BJ (cell line): Measurements from ENCODE around the gene SIX5. TPM values are rescaled to one million over a fixed set of nuclear protein-coding genes. Genes with fewer than 3 reads are reported as not detected.
A peak's percentile ranks its signal among the peaks of the same experiment; 100 is the strongest.
"Not testable (repeated sequence)": the region's sequence is repeated elsewhere in the genome, so short reads cannot be mapped to it uniquely, and the experiment has no call there.

Experiments used
- CTCF ChIA-PET: fragments of 350-600 bp; formaldehyde crosslinking; extraction: SDS; loops from one replicate; lab custom pipeline; 2021; ENCODE audit warnings: antibody characterized with exemption, inconsistent platforms; lab: Yijun Ruan, JAX
- POLR2A ChIA-PET: fragments of 300-600 bp; sonication (Branson Sonifier 250); formaldehyde crosslinking; extraction: SDS; loops from one replicate; lab custom pipeline; 2021; ENCODE audit warnings: antibody characterized with exemption; lab: Charles Lee
- DNase-seq: peaks from one replicate; pipeline ENCODE4 v3.0.0-alpha.2; 2011; ENCODE audit warnings: low read depth
- H3K27me3 ChIP-seq: 2 replicates; pipeline ENCODE4 v1.6.0; 2011; ENCODE audit warnings: low read length; ENCODE audit not compliant: control insufficient read depth, insufficient read depth
- H3K36me3 ChIP-seq: 2 replicates; pipeline ENCODE4 v1.5.1; 2011; ENCODE audit warnings: low read length; ENCODE audit not compliant: control insufficient read depth, insufficient read depth
- H3K4me3 ChIP-seq: 2 replicates; pipeline ENCODE4 v1.5.1; 2011; ENCODE audit warnings: low read depth, mild to moderate bottlenecking, control low read depth, low read length
- CTCF ChIP-seq: IDR thresholded peaks from 2 replicates; pipeline ENCODE4 v1.5.1; 2011; ENCODE audit warnings: low read depth, mild to moderate bottlenecking, control low read depth, inconsistent platforms, low read length, moderate library complexity; ENCODE audit not compliant: insufficient read depth
- polyA plus RNA-seq: library from polyadenylated mRNA; depleted of rRNA; stranded (reverse); fragments of >200 nt; gene quantifications from 2 replicates; pipeline ENCODE4 v1.2.3, GENCODE V29; 2011

Gene SIX5
- polyA plus RNA-seq, 1 experiment: 12.5 TPM

DNA sequence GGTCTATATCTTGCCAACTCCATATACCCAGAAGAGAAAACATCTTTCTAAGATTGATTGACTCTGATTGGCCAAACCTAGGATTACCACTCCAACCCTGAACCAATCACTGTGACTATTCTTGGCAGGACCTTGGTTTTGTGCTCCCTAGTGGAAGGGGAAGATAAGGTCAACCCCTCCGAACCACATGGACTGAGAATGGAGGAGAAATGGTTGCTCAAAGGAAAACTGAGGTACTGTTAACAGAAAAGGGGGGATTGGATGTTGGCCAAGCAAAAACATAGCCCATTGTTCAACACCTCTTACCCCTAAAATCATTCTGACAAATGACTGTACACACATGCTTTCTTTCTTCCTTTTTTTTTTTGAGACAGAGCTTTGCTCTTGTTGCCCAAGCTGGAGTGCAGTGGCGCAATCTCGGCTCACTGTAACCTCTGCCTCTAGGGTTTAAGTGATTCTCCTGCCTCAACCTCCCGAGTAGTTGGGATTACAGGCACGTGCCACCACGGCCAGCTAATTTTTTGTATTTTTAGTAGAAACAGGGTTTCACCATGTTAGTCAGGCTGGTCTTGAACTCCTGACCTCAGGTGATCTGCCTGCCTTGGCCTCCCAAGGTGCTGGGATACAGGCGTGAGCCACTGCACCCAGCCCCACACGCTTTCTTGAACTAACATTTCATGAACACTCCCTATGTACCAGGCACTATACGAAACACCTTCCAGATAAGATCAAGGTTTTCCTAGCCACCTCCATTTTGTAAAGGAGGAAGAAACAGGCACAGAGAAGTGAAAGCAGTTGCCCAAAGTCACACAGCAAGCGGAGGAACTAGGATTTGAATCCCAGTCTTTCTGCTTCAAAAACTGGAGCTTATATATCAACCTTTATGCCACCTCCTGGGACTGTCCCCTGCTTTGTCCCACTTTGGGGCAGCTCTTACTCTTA lies 29.3 kb downstream of the SIX5 start:
- Histone ChIP-seq H3K4me3 (no peak overlapping the region), H3K36me3 (no peaks in the 10 kb centered on the region), H3K27me3 (no peaks in the 10 kb centered on the region)
- CTCF ChIA-PET: interaction anchor here (1.0 to 1.2 kb wide), 2 partner anchors 18 to 47 kb away, joined by 3 read pairs; partner anchors contain the start of gene QPCTL
- no peak for TF ChIP-seq CTCF
- DNase-seq: no peak
- POLR2A ChIA-PET: interaction anchor here (0.5 to 0.6 kb wide), 2 partner anchors 28 to 69 kb away, joined by 4 to 5 read pairs; no protein-coding TSS in a partner anchor

DNA sequence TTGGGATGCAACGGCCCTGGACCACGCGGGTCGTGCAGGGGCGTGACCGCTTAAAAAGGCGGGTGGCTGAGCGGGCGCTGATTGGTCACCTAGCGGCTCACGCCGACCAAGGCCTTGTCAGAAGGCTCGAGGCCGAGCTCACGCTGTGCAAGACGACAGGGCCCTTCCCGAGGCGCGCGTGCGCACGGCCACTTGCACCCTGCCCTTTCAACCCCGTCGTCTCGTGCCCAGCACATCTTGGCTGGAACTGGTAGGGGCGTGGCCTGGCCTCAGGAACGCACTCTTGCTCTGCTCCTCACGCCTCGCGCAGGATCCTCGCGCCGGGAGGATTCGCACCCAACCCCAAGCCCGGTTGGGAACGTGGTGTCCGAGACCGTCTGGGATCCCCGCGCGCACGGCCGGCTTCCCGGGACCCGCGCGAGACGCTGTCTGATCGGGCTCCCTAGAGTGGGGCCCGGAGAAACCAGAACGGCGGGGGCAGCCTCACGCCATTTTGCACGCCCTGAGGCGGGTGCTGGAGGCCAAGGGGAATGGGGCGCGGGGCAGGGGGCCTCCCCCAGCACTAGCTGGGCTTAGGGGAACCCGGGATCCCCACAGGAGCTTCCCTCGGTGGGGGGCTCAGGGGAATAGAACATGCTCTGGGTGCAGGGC lies 35.8 kb downstream of the SIX5 start, which contains the start of gene MEIOSIN:
TSS of gene MEIOSIN (plus strand) at position 280 of the 651 bp plus-strand sequence. CDS start 1,938 bp downstream, outside the sequence.
- H3K4me3 ChIP-seq: no peak within 1 kb of the TSS
- no peaks in the 10 kb centered on the region for H3K27me3 ChIP-seq
- CTCF ChIA-PET: interaction anchor here (0.5 to 2.1 kb wide), 2 partner anchors 36 to 41 kb away, joined by 3 to 6 read pairs; partner anchors contain the start of genes QPCTL and SIX5
- POLR2A ChIA-PET: no interaction called here
- DNase-seq: no peak
- H3K36me3 ChIP-seq: no peaks in the 10 kb centered on the region
- no peak for TF ChIP-seq CTCF

- ChIA-PET POLR2A (interaction anchor here (0.7 kb wide), 1 partner anchor 1144 kb away, joined by 9 read pairs; no protein-coding TSS in a partner anchor), CTCF (interaction anchor here (0.6 to 2.0 kb wide), 7 partner anchors 11 to 68 kb away, joined by 3 to 6 read pairs (median 4); partner anchors contain the start of gene QPCTL)
- H3K36me3 ChIP-seq: no peaks in the 10 kb centered on the region
- peak within 1 kb of the TSS; percentile 97 for H3K4me3 ChIP-seq
- DNase-seq: peak; percentile 94
- no peaks in the 10 kb centered on the region for H3K27me3 ChIP-seq
- TF ChIP-seq CTCF: peak; percentile 36
Observed at GRCh38 chr19:45730368-45731288, 38.4 kb downstream of the SIX5 start, which contains the start of gene FBXO46. FBXO46 (minus strand) TSS chr19:45730896; CDS start chr19:45713495, 17,401 bp downstream.

DNA sequence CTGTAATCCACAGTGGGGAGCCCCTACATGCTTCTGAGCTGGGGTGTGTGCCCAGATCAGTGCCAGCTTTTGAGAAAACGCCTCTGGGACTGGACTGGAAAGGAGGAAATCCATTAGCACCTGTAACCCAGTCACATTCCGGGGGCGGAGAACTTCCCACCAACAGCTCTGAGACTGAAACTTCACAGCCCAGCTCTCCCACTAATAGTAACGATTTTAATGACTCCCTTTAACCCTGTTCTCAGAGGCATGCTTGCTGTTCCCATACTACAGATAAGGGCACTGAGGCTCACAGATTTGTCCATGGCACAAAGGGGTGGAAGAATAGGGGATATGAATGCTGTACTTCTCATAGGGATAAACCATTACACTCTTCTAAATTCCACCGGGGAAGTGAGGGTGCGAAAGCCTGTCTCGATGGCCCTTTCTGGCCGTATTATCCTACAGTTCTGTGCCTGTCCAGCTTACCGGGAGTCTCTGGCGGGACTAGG lies 39.2 kb downstream of the SIX5 start:
- POLR2A ChIA-PET: no interaction called here
- Histone ChIP-seq H3K36me3 (no peaks in the 10 kb centered on the region), H3K27me3 (no peaks in the 10 kb centered on the region), H3K4me3 (peak overlapping the region; percentile 97)
- CTCF ChIA-PET: interaction anchor here (0.8 to 2.0 kb wide), 7 partner anchors 11 to 85 kb away, joined by 3 to 6 read pairs (median 4); partner anchors contain the start of genes QPCTL and RSPH6A
- no peak for TF ChIP-seq CTCF
- no peak for DNase-seq

GRCh38 chr19:45728683-45729082 lies 40.4 kb downstream of the SIX5 start:
- H3K4me3 ChIP-seq, POLR2A ChIA-PET, CTCF ChIA-PET, DNase-seq, H3K27me3 ChIP-seq, H3K36me3 ChIP-seq: not testable (repeated sequence)

GRCh38 chr19:45720065-45720464 lies 49.0 kb downstream of the SIX5 start:
- DNase-seq, H3K36me3 ChIP-seq, POLR2A ChIA-PET, H3K27me3 ChIP-seq, CTCF ChIA-PET, H3K4me3 ChIP-seq: not testable (repeated sequence)
